ENCODE data around the gene SULT2B1.

DNA sequence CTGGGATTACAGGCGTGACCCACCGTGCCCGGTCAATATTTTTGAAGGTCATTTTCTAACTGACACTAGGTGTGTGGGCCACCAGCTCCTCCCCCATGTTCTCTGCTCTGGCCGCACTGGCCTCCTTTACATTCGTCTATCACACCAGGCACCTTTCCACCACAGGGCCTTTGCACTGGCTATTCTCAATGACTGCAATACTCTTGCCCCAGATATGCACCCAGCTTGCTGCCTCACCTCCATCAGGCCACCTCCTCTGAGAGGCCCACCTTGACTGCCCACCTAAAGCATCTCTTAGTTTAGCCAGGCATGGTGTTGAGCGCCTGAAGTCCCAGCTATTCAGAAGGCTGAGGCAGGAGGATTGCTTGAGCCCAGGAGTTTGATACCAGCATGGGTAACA lies 10.2 kb upstream of the SULT2B1 start:
- TF ChIP-seq FOXM1 (IDR thresholded peaks at IDR 0.05; ENCODE audit: borderline replicate concordance, low read depth) (no peak), TEAD4 (IDR thresholded peaks at IDR 0.05) (no peak), TAF1 (IDR thresholded peaks at IDR 0.05; ENCODE audit: low read depth) (no peak), YY1 (IDR thresholded peaks at IDR 0.05; ENCODE audit: low read depth) (no peak), RAD21 (IDR thresholded peaks at IDR 0.05; ENCODE audit: low read depth) (no peak), CEBPB (IDR thresholded peaks at IDR 0.05) (no peak), EP300 (IDR thresholded peaks at IDR 0.05; ENCODE audit: borderline replicate concordance) (no peak)
- TF ChIP-seq, protein P1, sequence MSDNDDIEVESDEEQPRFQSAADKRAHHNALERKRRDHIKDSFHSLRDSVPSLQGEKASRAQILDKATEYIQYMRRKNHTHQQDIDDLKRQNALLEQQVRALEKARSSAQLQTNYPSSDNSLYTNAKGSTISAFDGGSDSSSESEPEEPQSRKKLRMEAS (IDR thresholded peaks at IDR 0.05), result no peak
- TF ChIP-seq, protein P2, sequence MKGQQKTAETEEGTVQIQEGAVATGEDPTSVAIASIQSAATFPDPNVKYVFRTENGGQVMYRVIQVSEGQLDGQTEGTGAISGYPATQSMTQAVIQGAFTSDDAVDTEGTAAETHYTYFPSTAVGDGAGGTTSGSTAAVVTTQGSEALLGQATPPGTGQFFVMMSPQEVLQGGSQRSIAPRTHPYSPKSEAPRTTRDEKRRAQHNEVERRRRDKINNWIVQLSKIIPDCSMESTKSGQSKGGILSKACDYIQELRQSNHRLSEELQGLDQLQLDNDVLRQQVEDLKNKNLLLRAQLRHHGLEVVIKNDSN (IDR thresholded peaks at IDR 0.05), result no peak

Measured in Ishikawa (cell line).